ENCODE measurements around the gene ADAM12.
"Not testable (repeated sequence)": the region's sequence is repeated elsewhere in the genome, so short reads cannot be mapped to it uniquely, and the experiment has no call there.

ADAM12 gene

GRCh38 chr10:126405239-126405775 lies 17.0 kb upstream of the ADAM12 start:
- no peak for DNase-seq (ENCODE audit: low read depth)

GRCh38 chr10:126402721-126403695 lies 14.7 kb upstream of the ADAM12 start:
- DNase-seq (ENCODE audit: low read depth), result no peak

- no peak for DNase-seq (ENCODE audit: low read depth)
These were observed 12.4 kb upstream of the ADAM12 start for GRCh38 chr10:126400641-126401040.

- DNase-seq (ENCODE audit: low read depth), result no peak
These were observed 10.6 kb upstream of the ADAM12 start for GRCh38 chr10:126398924-126399323.

GRCh38 chr10:126398383-126398743 lies 10.1 kb upstream of the ADAM12 start:
- DNase-seq (ENCODE audit: low read depth), result no peak

GRCh38 chr10:126397640-126398382 lies 9.5 kb upstream of the ADAM12 start:
- DNase-seq (ENCODE audit: low read depth), result peak; percentile 96

- no peak for DNase-seq (ENCODE audit: low read depth)
These were observed 8.9 kb upstream of the ADAM12 start for GRCh38 chr10:126397156-126397555.

- DNase-seq (ENCODE audit: low read depth), result no peak
These were observed 6.7 kb upstream of the ADAM12 start for GRCh38 chr10:126394948-126395347.

GRCh38 chr10:126393076-126393475 lies 4.8 kb upstream of the ADAM12 start:
- DNase-seq (ENCODE audit: low read depth), result no peak

GRCh38 chr10:126392469-126392868 lies 4.2 kb upstream of the ADAM12 start:
- DNase-seq (ENCODE audit: low read depth), result no peak

- no peak for DNase-seq (ENCODE audit: low read depth)
These were observed 3.8 kb upstream of the ADAM12 start for GRCh38 chr10:126392068-126392467.

- peak; percentile 56 for DNase-seq (ENCODE audit: low read depth)
These were observed 3.1 kb upstream of the ADAM12 start for GRCh38 chr10:126391192-126391885.

- DNase-seq (ENCODE audit: low read depth), result no peak
These were observed 2.0 kb upstream of the ADAM12 start for GRCh38 chr10:126390324-126390723.

- peak; percentile 70 for DNase-seq (ENCODE audit: low read depth)
These were observed 996 bp downstream of the ADAM12 start for GRCh38 chr10:126387041-126387921.

GRCh38 chr10:126384269-126384873 lies 3.9 kb downstream of the ADAM12 start:
- DNase-seq (ENCODE audit: low read depth), result peak; percentile 74

- no peak for DNase-seq (ENCODE audit: low read depth)
These were observed 7.8 kb downstream of the ADAM12 start for GRCh38 chr10:126380352-126381076.

GRCh38 chr10:126379166-126379565 lies 9.1 kb downstream of the ADAM12 start:
- not testable (repeated sequence) for DNase-seq (ENCODE audit: low read depth)

GRCh38 chr10:126376956-126377355 lies 11.3 kb downstream of the ADAM12 start:
- peak; percentile 40 for DNase-seq (ENCODE audit: low read depth)

- peak; percentile 41 for DNase-seq (ENCODE audit: low read depth)
These were observed 12.2 kb downstream of the ADAM12 start for GRCh38 chr10:126375926-126376554.

- no peak for DNase-seq (ENCODE audit: low read depth)
These were observed 13.0 kb downstream of the ADAM12 start for GRCh38 chr10:126375299-126375698.

Measured in iris pigment epithelial cell (primary cell).